CD4-positive, alpha-beta memory T cell (primary cell): ENCODE measurements around the gene STRA8. TPM values are rescaled to one million over a fixed set of nuclear protein-coding genes. Genes with fewer than 3 reads are reported as not detected.

Experiments
- CTCF ChIA-PET: fragments of 350-600 bp; sonication (Branson Sonifier 250); formaldehyde crosslinking; loops from one replicate; lab custom pipeline; 2021; ENCODE audit warnings: inconsistent platforms; ENCODE audit not compliant: partially characterized antibody; lab: Charles Lee
- POLR2A ChIA-PET: fragments of 350-600 bp; sonication (Branson Sonifier 250); formaldehyde crosslinking; loops from one replicate; lab custom pipeline; 2021; ENCODE audit not compliant: partially characterized antibody; lab: Charles Lee
- DNase-seq, 5 donors: peaks; one replicate each; pipeline versions ENCODE4 v3.0.0 to v3.0.0-alpha.2; 2020 to 2022; ENCODE audit warnings: mixed read lengths in 1 of 5
- H3K27ac ChIP-seq: one replicate; pipeline ENCODE4 v1.7.0; 2013; ENCODE audit warnings: low read depth, low read length
- H3K27me3 ChIP-seq: 2 replicates; pipeline ENCODE4 v1.7.0; 2013; ENCODE audit warnings: mild to moderate bottlenecking, low read length, moderate library complexity; ENCODE audit not compliant: insufficient read depth
- H3K36me3 ChIP-seq: 2 replicates; pipeline ENCODE4 v1.7.0; 2013; ENCODE audit warnings: mild to moderate bottlenecking, low read length, moderate library complexity; ENCODE audit not compliant: insufficient read depth
- H3K4me1 ChIP-seq: 2 replicates; pipeline ENCODE4 v1.7.0; 2013; ENCODE audit warnings: mild to moderate bottlenecking, low read length, moderate library complexity; ENCODE audit not compliant: insufficient read depth
- H3K4me3 ChIP-seq, 2 donors: one replicate each; pipeline ENCODE4 v1.7.0; 2013; ENCODE audit warnings: low read length in 2 of 2, mild to moderate bottlenecking in 1 of 2
- H3K9me3 ChIP-seq, 2 donors: one replicate each; pipeline ENCODE4 v1.7.0; 2013; ENCODE audit warnings: low read length in 2 of 2, control low read depth in 1 of 2; ENCODE audit not compliant: control insufficient read depth in 1 of 2
- H3K27ac Mint-ChIP-seq, 7 donors: one replicate each; pipeline ENCODE4 v1.8.0; 2020 to 2021; ENCODE audit warnings: mixed read lengths in 7 of 7, mild to moderate bottlenecking in 6 of 7, inconsistent platforms in 3 of 7, moderate library complexity in 3 of 7
- H3K27me3 Mint-ChIP-seq, 2 donors: one replicate each; pipeline ENCODE4 v1.8.0; 2020 to 2021; ENCODE audit warnings: mixed read lengths in 2 of 2
- H3K36me3 Mint-ChIP-seq, 2 donors: one replicate each; pipeline ENCODE4 v1.8.0; 2020 to 2021; ENCODE audit warnings: mixed read lengths in 2 of 2, inconsistent platforms in 1 of 2, mild to moderate bottlenecking in 1 of 2
- H3K4me1 Mint-ChIP-seq, 4 donors: one replicate each; pipeline ENCODE4 v1.8.0; 2020 to 2021; ENCODE audit warnings: mixed read lengths in 4 of 4, mild to moderate bottlenecking in 1 of 4
- H3K4me3 Mint-ChIP-seq, 8 donors: one replicate each; pipeline ENCODE4 v1.8.0; 2020 to 2021; ENCODE audit warnings: mixed read lengths in 8 of 8, mild to moderate bottlenecking in 7 of 8, moderate library complexity in 6 of 8, inconsistent platforms in 3 of 8
- H3K9me3 Mint-ChIP-seq, 8 donors: one replicate each; pipeline ENCODE4 v1.8.0; 2020 to 2021; ENCODE audit warnings: mixed read lengths in 8 of 8, mild to moderate bottlenecking in 5 of 8, inconsistent platforms in 3 of 8, moderate library complexity in 1 of 8
- intact Hi-C: fragments of 100-400 bp; cut with micrococcal nuclease; formaldehyde crosslinking; loops from one replicate; pipeline ENCODE4 v1.15.1; 2023
- polyA plus RNA-seq, 2 donors: library from polyadenylated mRNA; unstranded; fragments of 300-500 nt; fragmentation: Illumina TruSeq; gene quantifications; one replicate each; pipeline ENCODE4 v1.2.3, GENCODE V29; 2021
- total RNA-seq, 2 experiments: library from RNA; stranded (reverse); gene quantifications; one replicate each; pipeline ENCODE4 v1.2.3, GENCODE V29; 2021

Gene STRA8
- total and polyA plus RNA-seq, 4 experiments from 2014 or later: not detected

DNA sequence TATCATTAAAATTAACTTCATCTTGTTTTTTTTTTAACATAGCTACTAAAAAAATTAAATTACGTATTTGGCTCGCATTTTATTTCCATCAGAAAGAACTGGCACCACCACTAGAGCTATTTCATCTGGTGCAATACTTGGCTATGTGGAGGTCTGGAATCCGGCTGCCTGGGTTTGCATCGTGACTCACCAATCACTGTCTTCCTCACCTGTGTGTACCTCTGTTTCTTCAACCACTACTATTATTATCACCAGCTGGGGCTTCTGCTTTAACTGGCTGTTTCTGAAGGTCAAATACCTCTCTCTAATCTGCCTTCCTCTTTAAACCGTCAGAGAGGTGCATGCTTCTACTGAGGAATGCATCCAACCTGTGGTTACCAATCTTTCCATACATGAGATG lies 28.8 kb upstream of the STRA8 start:
- peaks cover 17 to 43% (median 24%) of the 10 kb centered on the region in 4 donors for H3K4me1 Mint-ChIP-seq
- DNase-seq: no peak
- Histone ChIP-seq H3K4me3 (no peak overlapping the region), H3K4me1 (peaks cover 12% of the 10 kb centered on the region), H3K9me3 (no peaks in the 10 kb centered on the region), H3K36me3 (peaks cover 9% of the 10 kb centered on the region), H3K27ac (no peak overlapping the region), H3K27me3 (no peaks in the 10 kb centered on the region)
- no peaks in the 10 kb centered on the region for H3K9me3 Mint-ChIP-seq
- CTCF ChIA-PET: interaction anchor here (1.1 to 1.8 kb wide), 3 partner anchors 9 to 69 kb away, joined by 3 to 4 read pairs (median 3); no protein-coding TSS in a partner anchor
- peak overlapping the region in 1 of 7 donors; percentile 7 for H3K27ac Mint-ChIP-seq
- intact Hi-C loops: no loop called here
- H3K4me3 Mint-ChIP-seq: no peak overlapping the region
- POLR2A ChIA-PET: no interaction called here
- no peaks in the 10 kb centered on the region for H3K27me3 Mint-ChIP-seq
- peaks cover 51 to 65% of the 10 kb centered on the region in 2 donors for H3K36me3 Mint-ChIP-seq

GRCh38 chr7:135205850-135206249 lies 27.8 kb upstream of the STRA8 start:
- peaks cover 20% of the 10 kb centered on the region for H3K4me1 ChIP-seq
- H3K4me1 Mint-ChIP-seq: peaks cover 22 to 51% (median 32%) of the 10 kb centered on the region in 4 donors
- no peaks in the 10 kb centered on the region for H3K27me3 ChIP-seq
- no peaks in the 10 kb centered on the region for H3K9me3 Mint-ChIP-seq
- H3K36me3 Mint-ChIP-seq: peaks cover 51 to 60% of the 10 kb centered on the region in 2 donors
- ChIA-PET POLR2A (no interaction called here), CTCF (interaction anchor here (0.6 to 1.8 kb wide), 5 partner anchors 9 to 75 kb away, joined by 3 to 4 read pairs (median 3); no protein-coding TSS in a partner anchor)
- peaks cover 9% of the 10 kb centered on the region for H3K36me3 ChIP-seq
- no peaks in the 10 kb centered on the region for H3K27me3 Mint-ChIP-seq
- H3K4me3 ChIP-seq: no peak overlapping the region
- peak overlapping the region in 1 of 7 donors; percentile 34 for H3K27ac Mint-ChIP-seq
- H3K27ac ChIP-seq: no peak overlapping the region
- intact Hi-C loops: no loop called here
- H3K9me3 ChIP-seq: no peaks in the 10 kb centered on the region
- no peak overlapping the region for H3K4me3 Mint-ChIP-seq
- no peak for DNase-seq

GRCh38 chr7:135206941-135207391 lies 26.7 kb upstream of the STRA8 start:
- POLR2A ChIA-PET: no interaction called here
- H3K9me3 ChIP-seq: no peaks in the 10 kb centered on the region
- CTCF ChIA-PET: interaction anchor here (1.3 kb wide), 1 partner anchor 12 kb away, joined by 3 read pairs; no protein-coding TSS in a partner anchor
- no peaks in the 10 kb centered on the region for H3K9me3 Mint-ChIP-seq
- H3K36me3 ChIP-seq: peaks cover 6% of the 10 kb centered on the region
- peaks cover 20 to 56% (median 31%) of the 10 kb centered on the region in 4 donors for H3K4me1 Mint-ChIP-seq
- H3K27ac ChIP-seq: no peak overlapping the region
- peaks cover 25% of the 10 kb centered on the region for H3K4me1 ChIP-seq
- H3K27me3 ChIP-seq: no peaks in the 10 kb centered on the region
- DNase-seq: no peak
- H3K36me3 Mint-ChIP-seq: peaks cover 46 to 54% of the 10 kb centered on the region in 2 donors
- no peaks in the 10 kb centered on the region for H3K27me3 Mint-ChIP-seq
- H3K4me3 ChIP-seq: no peak overlapping the region
- intact Hi-C loops: no loop called here
- H3K4me3 Mint-ChIP-seq: no peak overlapping the region
- peak overlapping the region in 1 of 7 donors; percentile 61 for H3K27ac Mint-ChIP-seq

DNA sequence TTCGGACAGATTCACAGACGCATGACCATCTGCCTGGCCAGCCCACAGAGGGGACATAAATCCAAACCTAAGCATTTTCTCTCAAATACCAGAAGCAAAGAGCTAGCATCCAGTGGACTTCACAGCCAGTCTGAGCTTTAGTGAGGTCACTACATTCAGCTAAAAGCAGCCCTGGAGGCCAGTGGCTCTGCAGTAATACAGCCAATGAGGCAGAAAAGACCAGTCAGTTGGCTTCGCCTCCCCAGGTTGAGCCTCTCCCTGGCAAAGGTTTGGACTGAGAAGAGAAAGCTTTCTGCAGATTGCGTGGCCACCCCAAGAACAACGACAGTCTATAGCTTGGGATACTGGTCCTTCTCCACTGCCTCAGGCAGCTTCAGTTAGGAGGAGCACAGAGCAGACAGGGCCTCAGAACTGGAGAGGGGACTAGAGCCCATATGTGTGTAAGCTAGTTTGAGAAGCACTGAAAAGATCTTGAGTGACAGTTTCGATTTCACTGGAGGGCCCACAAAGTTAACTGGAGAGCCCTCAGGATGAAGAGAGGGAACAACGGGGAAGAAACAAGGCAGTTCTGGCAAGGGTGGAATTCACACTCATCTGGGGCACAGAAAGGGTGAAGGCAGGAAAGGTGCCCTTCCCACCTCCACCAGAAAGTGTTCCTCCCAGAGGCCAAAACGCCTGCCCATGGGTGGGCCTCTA lies 26.1 kb upstream of the STRA8 start:
- no peak overlapping the region for H3K4me3 ChIP-seq
- Mint-ChIP-seq H3K27ac (peak overlapping the region in 1 of 7 donors; percentile 72), H3K27me3 (no peaks in the 10 kb centered on the region), H3K4me3 (peak overlapping the region in 3 of 8 donors; percentile 17 to 54 (median 37)), H3K4me1 (peaks cover 17 to 52% (median 30%) of the 10 kb centered on the region in 4 donors), H3K9me3 (no peaks in the 10 kb centered on the region), H3K36me3 (peaks cover 41 to 48% of the 10 kb centered on the region in 2 donors)
- no peaks in the 10 kb centered on the region for H3K27me3 ChIP-seq
- intact Hi-C loops: no loop called here
- H3K9me3 ChIP-seq: no peaks in the 10 kb centered on the region
- CTCF ChIA-PET: no interaction called here
- peaks cover 27% of the 10 kb centered on the region for H3K4me1 ChIP-seq
- peaks cover 6% of the 10 kb centered on the region for H3K36me3 ChIP-seq
- POLR2A ChIA-PET: no interaction called here
- no peak for DNase-seq
- no peak overlapping the region for H3K27ac ChIP-seq

- ChIA-PET POLR2A (no interaction called here), CTCF (interaction anchor here (0.8 kb wide), 1 partner anchor 37 kb away, joined by 4 read pairs; no protein-coding TSS in a partner anchor)
- Mint-ChIP-seq H3K4me1 (peaks cover 16 to 51% (median 30%) of the 10 kb centered on the region in 4 donors), H3K27me3 (no peaks in the 10 kb centered on the region), H3K36me3 (peaks cover 36 to 42% of the 10 kb centered on the region in 2 donors), H3K4me3 (peak overlapping the region in 5 of 8 donors; percentile 9 to 49 (median 20)), H3K9me3 (no peaks in the 10 kb centered on the region), H3K27ac (peak overlapping the region in 2 of 7 donors; percentile 13 to 46)
- Histone ChIP-seq H3K9me3 (no peaks in the 10 kb centered on the region), H3K36me3 (peaks cover 1% of the 10 kb centered on the region), H3K4me1 (peaks cover 27% of the 10 kb centered on the region), H3K4me3 (no peak overlapping the region), H3K27ac (no peak overlapping the region), H3K27me3 (no peaks in the 10 kb centered on the region)
- DNase-seq: no peak
- intact Hi-C loops: no loop called here
Measured at GRCh38 chr7:135208102-135208793, 25.4 kb upstream of the STRA8 start.

DNA sequence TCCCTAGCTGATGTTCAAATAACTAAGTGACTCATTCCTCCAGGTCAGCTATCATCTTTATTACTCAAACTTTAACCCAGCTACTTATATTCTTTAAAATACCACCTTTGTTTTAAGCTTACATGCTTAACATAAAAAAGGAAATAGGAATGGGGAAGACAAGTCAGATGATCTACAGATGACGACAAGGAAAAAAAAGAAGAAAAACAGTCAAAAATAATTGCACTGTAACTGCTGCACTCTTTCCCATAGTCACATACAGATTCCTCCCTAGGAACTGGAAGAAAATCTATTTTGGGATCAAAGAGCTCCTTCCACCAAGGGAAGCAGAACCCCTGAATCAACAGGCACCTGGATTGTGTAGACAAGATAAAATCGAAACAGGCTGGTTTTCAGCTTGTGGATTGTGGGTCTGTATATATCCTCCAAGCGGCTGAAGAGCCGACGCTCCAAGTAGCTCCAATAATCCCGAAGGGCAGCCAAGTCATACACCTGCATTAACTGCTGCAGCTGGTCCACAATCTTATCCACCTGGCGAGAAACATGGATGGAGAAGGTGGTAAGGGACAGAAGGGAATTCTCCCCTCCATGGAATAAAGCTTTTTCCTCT lies 24.3 kb upstream of the STRA8 start:
- H3K27me3 Mint-ChIP-seq: no peaks in the 10 kb centered on the region

More for the DNA sequence above, 24.3 kb upstream of the STRA8 start:
- Histone ChIP-seq H3K4me3 (no peak overlapping the region), H3K9me3 (no peaks in the 10 kb centered on the region), H3K27me3 (no peaks in the 10 kb centered on the region), H3K36me3 (no peaks in the 10 kb centered on the region), H3K27ac (no peak overlapping the region), H3K4me1 (peaks cover 27% of the 10 kb centered on the region)
- peak overlapping the region in 1 of 7 donors; percentile 92 for H3K27ac Mint-ChIP-seq
- POLR2A ChIA-PET: interaction anchor here (1.4 to 3.6 kb wide), 4 partner anchors 12 to 563 kb away, joined by 3 to 40 read pairs (median 17); partner anchors contain the start of genes CYREN and TMEM140
- H3K4me1 Mint-ChIP-seq: peaks cover 16 to 46% (median 30%) of the 10 kb centered on the region in 4 donors
- H3K9me3 Mint-ChIP-seq: no peaks in the 10 kb centered on the region
- no peak for DNase-seq
- intact Hi-C loops: no loop called here
- H3K4me3 Mint-ChIP-seq: peak overlapping the region in 5 of 8 donors; percentile 8 to 61 (median 36)
- peaks cover 25 to 32% of the 10 kb centered on the region in 2 donors for H3K36me3 Mint-ChIP-seq
- CTCF ChIA-PET: interaction anchor here (0.8 to 3.1 kb wide), 4 partner anchors 12 to 223 kb away, joined by 3 to 12 read pairs (median 4); partner anchors contain the start of gene AGBL3
